H7 (cell line): ENCODE data around the gene SRPRB. TPM values are rescaled to one million over a fixed set of nuclear protein-coding genes. Genes with fewer than 3 reads are reported as not detected.

ENCODE experiments used
- DNase-seq: peaks from one replicate; pipeline ENCODE4 v3.0.0; 2012
- H3K27me3 ChIP-seq: 2 replicates; pipeline ENCODE4 v1.6.0; 2011; ENCODE audit warnings: mild to moderate bottlenecking, low read length; ENCODE audit not compliant: control insufficient read depth, insufficient read depth
- H3K36me3 ChIP-seq: replicated peaks from 2 replicates; pipeline ENCODE4 v1.5.1; 2011; ENCODE audit warnings: low read length; ENCODE audit not compliant: control insufficient read depth, insufficient read depth
- H3K4me3 ChIP-seq: 2 replicates; pipeline ENCODE4 v1.5.1; 2011; ENCODE audit warnings: low read depth, mild to moderate bottlenecking, control low read depth, low read length, moderate library complexity; ENCODE audit not compliant: insufficient read depth
- total RNA-seq: library from RNA; depleted of rRNA; stranded (reverse); fragments of >200 nt; shearing (Covaris generic); gene quantifications from 2 replicates; pipeline ENCODE4 v1.2.3, GENCODE V29; 2014; rRNA removed

Gene SRPRB
- total RNA-seq, 1 experiment from 2014 or later, result 27.7 TPM

DNA sequence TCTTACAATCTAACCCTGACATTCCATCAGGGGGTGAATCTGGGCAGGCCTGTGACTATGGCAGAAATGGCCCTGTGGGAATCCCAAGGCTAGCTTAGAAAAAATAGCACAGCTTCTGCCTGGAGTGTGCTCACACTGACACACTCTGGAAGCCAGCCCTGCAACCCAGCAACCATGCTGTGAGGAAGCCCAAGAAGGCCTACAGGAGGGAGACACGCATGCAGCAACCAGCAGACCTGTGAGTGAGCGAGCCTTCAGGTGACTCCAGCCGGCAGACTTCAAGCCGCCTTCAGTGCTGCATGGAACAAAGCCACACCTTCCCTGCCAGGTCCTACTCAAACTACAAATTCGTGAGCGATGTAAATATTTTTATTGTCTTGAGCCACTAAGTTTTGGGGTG is 64.0 kb downstream of the SRPRB start:
- no peak overlapping the region for H3K4me3 ChIP-seq
- DNase-seq, result no peak
- no peaks in the 10 kb centered on the region for H3K27me3 ChIP-seq
- no peaks in the 10 kb centered on the region for H3K36me3 ChIP-seq

GRCh38 chr3:133870822-133871221 is 65.2 kb downstream of the SRPRB start:
- DNase-seq, result no peak
- H3K36me3 ChIP-seq, result no peaks in the 10 kb centered on the region
- H3K4me3 ChIP-seq, result no peak overlapping the region
- no peaks in the 10 kb centered on the region for H3K27me3 ChIP-seq

Other genes starting within 250 kb of the SRPRB start
- gene CDV3, start 232.1 kb upstream of the SRPRB start, total RNA-seq, result 89.7 and 129 TPM in 2 replicates
- 36.3 and 44.3 TPM in 2 replicates for gene TOPBP1, start 143.9 kb upstream of the SRPRB start, total RNA-seq
- gene TF, start 59.4 kb upstream of the SRPRB start, total RNA-seq, result under 0.01 TPM in 1 of 2 replicates, not detected in the other
- gene RAB6B, start 90.1 kb downstream of the SRPRB start, total RNA-seq, result 1.2 and 2.4 TPM in 2 replicates
- gene SLCO2A1, start 224.1 kb downstream of the SRPRB start, total RNA-seq, result 0.33 and 2.4 TPM in 2 replicates